Fibroblast of lung (primary cell): ENCODE data around the gene LRGUK. TPM values are rescaled to one million over a fixed set of nuclear protein-coding genes. Genes with fewer than 3 reads are reported as not detected.

Source experiments
- DNase-seq, 2 donors: peaks; one replicate each; pipeline versions ENCODE4 v3.0.0 to v3.0.0-alpha.2; 2010; ENCODE audit warnings: low read depth in 2 of 2
- H2AFZ ChIP-seq: 2 replicates; pipeline ENCODE4 v1.5.1; 2012; ENCODE audit warnings: low read length, control low read depth, inconsistent platforms
- H3K27ac ChIP-seq: 2 replicates; pipeline ENCODE4 v1.5.1; 2011; ENCODE audit warnings: low read length, control low read depth; ENCODE audit not compliant: insufficient read depth
- H3K27me3 ChIP-seq: 2 replicates; pipeline ENCODE4 v1.5.1; 2011; ENCODE audit warnings: mild to moderate bottlenecking, low read length; ENCODE audit not compliant: control insufficient read depth, insufficient read depth
- H3K36me3 ChIP-seq: 2 replicates; pipeline ENCODE4 v1.5.1; 2011; ENCODE audit warnings: low read length; ENCODE audit not compliant: control insufficient read depth, insufficient read depth
- H3K4me1 ChIP-seq: 2 replicates; pipeline ENCODE4 v1.5.1; 2011; ENCODE audit warnings: low read length; ENCODE audit not compliant: control insufficient read depth, insufficient read depth; ENCODE audit errors: extremely low read depth
- H3K4me2 ChIP-seq: 2 replicates; pipeline ENCODE4 v1.5.1; 2011; ENCODE audit warnings: low read length, control low read depth; ENCODE audit not compliant: insufficient read depth; ENCODE audit errors: extremely low read depth
- H3K4me3 ChIP-seq, 4 experiments: fragments of 200-600 bp in 1 of 4; sonication (generic) in 1 of 4; replicated peaks in 1 of 4; 2 replicates each; pipeline ENCODE4 v1.5.1; 2011 to 2016; ENCODE audit warnings: low read length in 4 of 4, low read depth in 3 of 4, mild to moderate bottlenecking in 3 of 4, control low read depth in 2 of 4, inconsistent platforms in 1 of 4, mixed read lengths in 1 of 4; ENCODE audit not compliant: insufficient read depth in 1 of 4; ENCODE audit errors: control extremely low read depth in 1 of 4
- H3K79me2 ChIP-seq: 2 replicates; pipeline ENCODE4 v1.5.1; 2012; ENCODE audit warnings: mild to moderate bottlenecking, low read length, inconsistent platforms; ENCODE audit not compliant: control insufficient read depth, insufficient read depth
- H3K9ac ChIP-seq: 2 replicates; pipeline ENCODE4 v1.5.1; 2011; ENCODE audit warnings: mild to moderate bottlenecking, low read length, control low read depth; ENCODE audit not compliant: insufficient read depth
- H3K9me3 ChIP-seq: 2 replicates; pipeline ENCODE4 v1.5.1; 2012; ENCODE audit warnings: low read depth, low read length; ENCODE audit not compliant: control insufficient read depth, insufficient read depth
- H4K20me1 ChIP-seq: 2 replicates; pipeline ENCODE4 v1.5.1; 2011; ENCODE audit warnings: low read length; ENCODE audit not compliant: control insufficient read depth, insufficient read depth; ENCODE audit errors: extremely low read depth
- CTCF ChIP-seq, 2 donors: IDR thresholded peaks in 1 of 2; conservative IDR thresholded peaks in 1 of 2; 1 replicate in 1 of 2; 2 replicates in 1 of 2; pipeline ENCODE4 v1.5.1; 2011 to 2012; ENCODE audit warnings: low read length in 2 of 2, control low read depth in 1 of 2, inconsistent platforms in 1 of 2, low read depth in 1 of 2, mild to moderate bottlenecking in 1 of 2
- EZH2 ChIP-seq: IDR thresholded peaks from 2 replicates; pipeline ENCODE4 v1.5.1; 2012; ENCODE audit warnings: low read length, control low read depth, mild to moderate bottlenecking; ENCODE audit errors: missing control alignments
- polyA plus RNA-seq, 2 donors: library from polyadenylated mRNA; depleted of rRNA in 1 of 2; stranded (reverse) in 1 of 2; unstranded in 1 of 2; fragments of >200 nt; gene quantifications; 2 replicates each; pipeline ENCODE4 v1.2.1, GENCODE V29; 2011 to 2012; ENCODE audit warnings: missing spikeins in 1 of 2
- total RNA-seq: library from RNA; depleted of rRNA; stranded (reverse); fragments of >200 nt; gene quantifications from 2 replicates; pipeline ENCODE4 v1.2.1, GENCODE V29; 2014

The LRGUK gene
- total and polyA plus RNA-seq, 2 donors (not counting 1 experiment from before 2014, with no cell fraction given) = 0.08 to 0.17 TPM

GRCh38 chr7:134278502-134279153 lies 151.5 kb downstream of the LRGUK start:
- Histone ChIP-seq H3K27ac (no peak overlapping the region), H4K20me1 (no peaks in the 10 kb centered on the region), H3K79me2 (no peaks in the 10 kb centered on the region), H3K9me3 (no peaks in the 10 kb centered on the region), H3K36me3 (no peaks in the 10 kb centered on the region), H3K4me2 (no peak overlapping the region), H3K9ac (no peak overlapping the region), H2AFZ (no peak overlapping the region), H3K27me3 (no peaks in the 10 kb centered on the region), H3K4me3 (no peak overlapping the region), H3K4me1 (no peaks in the 10 kb centered on the region)
- no peak for TF ChIP-seq CTCF (conservative IDR thresholded peaks at IDR 0.05 in 1 of 2, IDR thresholded peaks at IDR 0.05 in 1 of 2; ENCODE audit: low read depth in 1 of 2, low read length in 2 of 2)
- TF ChIP-seq EZH2 = no peak
- DNase-seq = no peak

GRCh38 chr7:134279336-134279735 lies 152.2 kb downstream of the LRGUK start:
- no peak for DNase-seq
- Histone ChIP-seq H3K4me1 (no peaks in the 10 kb centered on the region), H3K9me3 (no peaks in the 10 kb centered on the region), H3K79me2 (no peaks in the 10 kb centered on the region), H3K9ac (no peak overlapping the region), H3K27me3 (no peaks in the 10 kb centered on the region), H3K4me2 (no peak overlapping the region), H3K36me3 (no peaks in the 10 kb centered on the region), H4K20me1 (no peaks in the 10 kb centered on the region), H3K27ac (no peak overlapping the region), H3K4me3 (no peak overlapping the region), H2AFZ (no peak overlapping the region)
- TF ChIP-seq CTCF (conservative IDR thresholded peaks at IDR 0.05 in 1 of 2, IDR thresholded peaks at IDR 0.05 in 1 of 2; ENCODE audit: low read depth in 1 of 2, low read length in 2 of 2) (no peak), EZH2 (no peak)

GRCh38 chr7:134279898-134280297 lies 152.8 kb downstream of the LRGUK start:
- H3K9ac ChIP-seq = no peak overlapping the region
- H3K36me3 ChIP-seq = no peaks in the 10 kb centered on the region
- no peaks in the 10 kb centered on the region for H3K9me3 ChIP-seq
- no peaks in the 10 kb centered on the region for H3K27me3 ChIP-seq
- no peak overlapping the region for H3K4me3 ChIP-seq
- H4K20me1 ChIP-seq = no peaks in the 10 kb centered on the region
- H3K4me1 ChIP-seq = no peaks in the 10 kb centered on the region
- no peaks in the 10 kb centered on the region for H3K79me2 ChIP-seq
- no peak overlapping the region for H3K4me2 ChIP-seq
- TF ChIP-seq CTCF (conservative IDR thresholded peaks at IDR 0.05 in 1 of 2, IDR thresholded peaks at IDR 0.05 in 1 of 2; ENCODE audit: low read depth in 1 of 2, low read length in 2 of 2) (no peak), EZH2 (no peak)
- DNase-seq = no peak
- no peak overlapping the region for H2AFZ ChIP-seq
- H3K27ac ChIP-seq = no peak overlapping the region
